ENCODE results near the gene C14orf180.

The C14orf180 gene

DNA sequence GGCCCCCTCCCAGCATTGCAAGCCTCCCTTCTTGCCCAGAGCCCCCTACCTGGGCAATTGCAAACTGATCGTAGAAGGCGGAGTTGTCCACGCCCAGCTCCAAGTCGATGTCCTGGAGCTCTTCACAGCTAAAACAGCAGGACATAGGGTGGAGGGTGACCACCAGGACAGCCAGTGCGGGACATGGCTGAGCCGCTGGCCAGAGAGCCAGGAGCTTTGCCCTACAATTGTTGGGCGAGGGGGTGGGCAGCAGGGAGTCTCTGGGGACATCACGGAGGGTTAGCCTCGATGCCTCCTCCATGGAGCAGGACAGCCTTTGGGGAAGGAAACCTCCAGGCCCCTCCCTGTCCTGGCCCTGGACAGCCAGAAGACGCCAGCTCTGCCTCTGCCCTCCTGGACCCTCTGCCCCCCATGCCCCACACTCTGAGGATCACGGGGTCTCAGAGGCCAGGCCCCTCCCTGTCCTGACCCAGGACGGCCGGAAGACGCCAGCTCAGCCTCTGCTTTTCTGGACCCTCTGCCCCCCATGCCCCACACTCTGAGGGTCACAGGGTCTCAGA lies 15.6 kb downstream of the C14orf180 start:
- DNase-seq, result no peak

DNA sequence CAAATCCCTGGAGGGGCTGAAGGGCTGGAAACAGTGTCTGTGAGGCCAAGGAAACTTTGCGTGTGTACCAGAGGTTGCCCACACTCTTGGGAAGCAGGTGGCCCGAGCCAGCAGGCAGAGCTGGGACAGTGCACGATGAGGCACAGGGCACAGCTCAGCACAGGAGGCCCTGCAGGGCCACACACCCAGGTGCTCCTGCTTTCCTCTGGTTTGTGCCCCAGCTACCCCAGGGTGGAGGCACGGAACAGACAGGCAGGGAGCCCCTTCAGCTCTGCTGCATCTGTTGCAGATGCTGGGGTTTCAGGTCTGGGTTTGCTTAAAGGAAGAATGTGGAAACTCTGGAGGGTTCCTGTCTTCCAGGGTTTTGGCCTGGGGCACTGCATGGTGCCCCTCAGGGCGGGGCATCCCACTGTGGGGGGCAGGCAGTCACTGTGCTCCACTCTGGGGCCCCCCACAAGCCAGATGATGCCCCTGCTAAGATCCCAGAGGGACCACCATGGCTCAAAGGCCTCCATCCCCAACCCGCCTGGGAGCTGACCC lies 16.4 kb downstream of the C14orf180 start:
- DNase-seq, result no peak

DNA sequence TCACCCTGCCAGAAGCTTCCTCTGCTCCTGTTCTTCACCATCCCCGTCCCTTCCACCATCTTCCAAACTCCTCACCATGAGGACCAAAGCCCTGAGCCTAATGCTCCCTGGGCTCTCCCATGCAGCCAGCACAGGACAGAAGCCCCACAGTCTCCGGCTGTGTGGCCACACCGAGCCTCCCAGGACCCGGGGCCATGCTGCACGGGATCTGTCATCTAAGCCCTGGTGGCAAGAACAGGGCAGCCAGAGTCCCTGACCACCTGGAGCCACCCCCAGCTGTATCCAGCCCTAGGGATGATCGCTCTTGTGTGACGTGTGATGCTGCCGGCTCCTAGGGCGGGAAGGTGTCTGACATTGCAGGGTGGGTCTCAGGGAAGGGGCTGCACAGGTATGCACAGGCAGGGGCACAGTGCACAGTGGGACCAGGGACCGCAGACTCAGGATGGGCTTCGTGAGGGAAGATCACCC lies 16.9 kb downstream of the C14orf180 start:
- DNase-seq, result peak; percentile 10

DNA sequence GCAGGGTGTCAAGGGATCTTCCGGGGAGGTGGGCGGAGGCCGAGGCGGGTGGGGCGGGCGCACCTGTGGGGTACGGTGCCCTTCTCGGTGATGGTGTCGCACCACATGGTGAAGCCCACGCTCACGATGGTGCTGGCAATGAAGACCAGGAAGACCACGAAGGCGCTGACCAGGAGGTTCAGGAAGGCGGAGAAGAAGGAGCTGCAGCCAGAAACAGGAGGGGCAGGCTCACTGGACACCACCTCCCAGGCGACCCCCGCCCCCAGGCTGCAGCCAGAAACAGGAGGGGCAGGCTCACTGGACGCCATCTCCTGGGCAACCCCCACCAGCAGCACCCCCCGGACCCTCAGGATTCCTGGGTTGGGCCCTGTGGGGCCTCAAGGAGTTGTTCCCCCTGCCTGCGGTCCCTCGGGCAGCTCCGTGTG lies 17.4 kb downstream of the C14orf180 start:
- no peak for DNase-seq

DNA sequence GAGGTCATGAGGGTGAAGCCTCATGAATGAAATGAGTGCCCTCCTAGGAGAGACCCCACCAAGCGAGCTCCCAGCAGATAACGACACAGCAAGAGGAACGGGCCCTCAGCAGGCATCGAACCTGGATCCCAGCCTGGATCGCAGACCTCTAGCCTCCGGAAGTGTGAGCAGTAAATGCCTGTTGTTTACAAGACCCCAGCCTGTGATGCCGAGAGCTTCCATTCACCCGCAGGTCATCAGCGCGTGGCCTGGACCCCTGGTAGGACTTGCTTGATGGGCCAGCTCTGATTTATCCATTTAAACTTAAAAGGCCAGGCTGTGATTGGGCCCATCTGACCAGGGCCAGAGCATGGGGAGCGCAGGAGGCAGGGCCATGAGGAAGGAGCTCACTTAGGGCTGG lies 18.0 kb downstream of the C14orf180 start:
- no peak for DNase-seq

DNA sequence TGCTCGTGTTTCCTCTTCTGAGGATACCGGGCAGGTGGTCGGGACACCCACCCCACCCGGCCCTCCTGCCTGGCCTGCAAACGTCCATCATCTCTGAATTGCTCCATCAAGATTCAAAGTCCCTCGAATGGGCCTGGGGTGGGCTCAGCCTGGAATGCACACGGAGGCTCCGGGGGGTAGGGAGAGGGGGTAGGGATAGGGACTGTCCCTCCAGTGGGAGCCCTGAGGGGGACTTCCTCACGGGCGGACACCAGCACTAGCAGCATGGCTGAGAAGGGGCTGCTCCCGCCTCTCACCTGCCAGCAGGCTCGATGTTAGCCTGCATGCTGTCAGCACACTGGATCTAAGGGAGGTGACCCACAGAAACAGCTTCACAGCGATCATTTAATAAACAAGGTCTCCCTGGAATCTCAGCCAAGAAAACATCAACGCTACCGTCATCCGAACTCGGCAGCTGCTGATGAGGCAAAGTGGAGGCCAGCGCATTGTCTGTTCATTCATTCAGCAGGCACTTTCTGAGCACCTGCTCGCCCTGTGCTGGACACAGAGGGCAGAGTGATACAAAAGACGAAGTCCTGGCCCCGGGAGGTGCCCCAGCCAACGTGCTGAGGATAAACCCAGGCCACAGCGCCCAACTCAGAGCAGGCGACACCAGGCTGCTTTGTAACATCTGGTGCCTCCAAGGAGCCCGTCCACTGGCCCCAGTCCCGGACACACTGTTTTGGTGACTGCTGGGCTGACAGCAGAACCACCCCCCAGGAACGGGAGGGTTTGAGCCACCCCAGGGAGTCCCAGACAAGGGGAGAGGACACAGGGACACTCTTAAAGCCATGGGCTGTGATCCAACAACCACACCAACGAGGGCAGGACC lies 18.7 kb downstream of the C14orf180 start:
- DNase-seq, result no peak

DNA sequence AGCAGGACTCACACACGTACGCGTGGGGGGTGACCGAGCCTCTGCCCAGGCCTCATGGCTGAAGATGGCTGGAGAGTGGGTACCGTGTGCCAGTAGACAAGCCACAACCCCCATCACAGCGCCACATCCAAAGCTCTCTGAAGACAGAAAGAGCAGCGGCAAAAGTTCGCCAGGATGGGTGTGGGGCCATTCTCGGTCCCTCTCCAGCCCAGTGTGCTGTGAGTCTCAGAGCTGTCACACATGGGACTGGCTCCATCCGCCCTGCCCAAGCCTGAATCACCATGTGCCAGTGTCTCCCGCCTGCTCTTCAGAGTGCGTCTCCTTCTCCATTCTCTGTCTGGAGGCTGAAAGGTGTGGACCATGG lies 19.3 kb downstream of the C14orf180 start:
- DNase-seq, result no peak

DNA sequence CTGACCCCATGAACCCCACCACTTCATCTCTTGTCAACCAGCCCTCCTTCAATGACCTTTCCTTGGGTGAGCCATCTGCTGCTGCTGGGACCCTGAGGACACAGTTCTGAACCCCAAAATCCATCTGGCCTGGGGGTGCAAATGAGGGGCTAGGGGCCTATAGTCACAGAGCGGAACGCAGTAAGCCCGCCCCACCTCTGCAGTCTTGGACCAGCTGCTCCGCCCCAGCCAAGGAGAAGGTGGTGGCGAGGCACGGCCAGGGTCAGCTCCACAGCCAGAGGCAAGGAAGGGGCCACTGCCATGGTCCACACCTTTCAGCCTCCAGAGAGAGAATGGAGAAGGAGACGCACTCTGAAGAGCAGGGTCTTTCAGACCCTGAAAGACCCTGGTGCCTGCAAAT lies 19.9 kb downstream of the C14orf180 start:
- no peak for DNase-seq

DNA sequence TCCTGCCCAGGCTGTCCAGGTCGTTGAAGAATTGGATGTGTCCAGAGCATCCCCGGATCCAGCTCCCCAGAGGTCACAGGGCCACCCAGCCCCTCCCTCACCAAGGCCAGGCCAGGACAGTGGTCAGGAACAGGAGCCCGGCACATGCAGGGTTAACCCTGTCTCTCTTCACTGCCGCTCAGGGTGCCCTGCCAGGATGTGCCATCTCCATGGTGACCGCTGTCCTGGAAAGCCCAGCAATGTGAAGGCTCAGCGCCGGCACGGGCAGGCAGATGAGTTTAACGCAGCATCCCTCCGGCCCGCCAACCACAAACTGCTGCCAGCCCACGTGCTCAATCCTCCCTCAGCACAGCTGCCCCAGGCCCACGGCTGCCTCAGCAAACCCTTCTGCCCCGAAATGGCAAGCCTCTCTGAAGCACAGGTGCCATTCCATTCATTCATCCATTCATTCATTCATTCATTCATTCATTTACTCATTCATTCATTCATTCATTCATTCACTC lies 20.6 kb downstream of the C14orf180 start:
- peak; percentile 70 for DNase-seq

DNA sequence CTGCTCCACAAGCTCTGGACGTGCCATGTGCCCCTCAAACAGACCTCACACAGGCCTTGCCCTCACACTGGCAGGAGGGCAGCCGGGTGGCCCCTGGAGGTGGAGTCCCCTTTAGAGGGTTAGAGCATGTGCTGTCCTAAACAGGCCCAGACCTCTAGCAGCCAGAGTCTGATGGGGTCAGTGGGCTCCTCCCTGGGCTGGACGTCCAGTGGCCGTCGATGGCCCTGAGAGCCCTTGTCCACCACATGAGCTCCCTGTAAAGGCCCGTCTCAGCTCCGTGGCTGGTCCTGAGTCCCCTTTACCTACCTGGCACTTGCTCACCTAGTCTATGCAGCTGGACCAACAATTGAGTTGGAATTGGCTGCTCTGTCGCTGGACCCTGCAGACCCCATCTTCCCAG lies 21.2 kb downstream of the C14orf180 start:
- DNase-seq, result no peak

DNA sequence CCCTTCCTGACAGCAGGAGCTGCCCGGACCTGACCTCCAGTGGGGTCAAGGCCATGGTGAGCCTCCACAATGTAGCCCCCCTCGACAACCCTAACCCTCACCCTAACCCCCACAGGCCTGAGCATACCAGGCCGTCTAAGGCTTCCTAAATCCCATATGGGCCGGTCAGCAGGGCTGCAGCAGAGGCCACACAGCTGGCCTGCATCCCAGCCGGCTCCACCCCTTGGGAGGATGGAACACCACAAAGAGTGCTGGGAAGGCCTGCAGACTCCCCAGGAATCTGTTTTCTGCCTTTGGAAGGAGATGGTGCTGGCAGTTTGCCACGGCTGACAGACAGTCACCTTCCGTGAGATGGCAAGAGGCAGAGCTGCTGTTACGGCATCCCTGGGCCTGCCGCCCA lies 22.2 kb downstream of the C14orf180 start:
- no peak for DNase-seq

DNA sequence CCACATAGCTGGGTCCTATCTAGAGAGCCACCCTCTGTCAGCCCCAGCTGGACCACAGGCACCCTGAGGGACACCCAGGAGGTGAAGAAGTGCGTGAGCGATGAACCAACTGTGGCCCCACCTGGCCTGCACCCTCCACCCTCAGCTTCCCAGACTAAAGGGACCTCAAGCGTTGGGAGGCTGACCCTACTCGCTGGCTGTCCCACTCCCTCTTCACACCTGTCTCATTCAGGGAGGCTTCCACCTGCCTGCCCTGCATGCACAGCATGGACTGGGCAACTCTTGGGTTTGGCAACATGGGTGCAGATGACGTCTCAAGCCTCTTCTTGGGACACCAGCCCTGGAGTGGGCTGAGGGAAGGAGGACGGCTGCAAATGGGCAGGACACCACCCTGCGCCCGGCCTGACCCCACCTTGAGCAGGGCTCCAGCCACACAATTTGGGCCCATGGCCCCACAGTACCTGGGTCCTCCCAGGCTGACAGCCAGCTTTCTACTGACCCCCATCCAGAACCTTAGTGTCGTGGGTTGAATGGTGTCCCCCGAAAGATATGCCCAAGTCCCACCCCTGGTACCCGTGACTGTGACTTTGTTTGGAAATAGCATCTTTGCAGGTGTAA lies 22.9 kb downstream of the C14orf180 start:
- DNase-seq, result no peak

DNA sequence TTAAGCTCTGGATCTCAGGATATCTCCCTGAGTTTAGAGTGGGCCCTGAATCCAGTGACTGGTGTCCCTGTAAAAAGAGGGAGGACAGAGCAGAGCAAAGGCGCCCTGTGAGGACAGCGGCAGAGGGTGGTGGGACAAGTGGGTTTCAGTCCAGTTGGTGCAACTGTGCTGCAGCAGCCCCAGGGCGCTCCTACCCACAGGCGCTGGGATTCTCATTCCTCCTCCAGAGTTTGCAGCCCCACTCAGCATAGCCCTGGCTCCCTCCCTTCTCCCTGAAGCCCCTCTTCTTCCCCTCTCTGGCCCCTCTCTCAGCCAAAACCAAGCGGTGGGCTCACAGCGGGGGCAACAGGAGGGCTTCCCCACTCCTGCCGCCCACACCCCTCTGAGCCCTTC lies 23.4 kb downstream of the C14orf180 start:
- DNase-seq, result no peak

DNA sequence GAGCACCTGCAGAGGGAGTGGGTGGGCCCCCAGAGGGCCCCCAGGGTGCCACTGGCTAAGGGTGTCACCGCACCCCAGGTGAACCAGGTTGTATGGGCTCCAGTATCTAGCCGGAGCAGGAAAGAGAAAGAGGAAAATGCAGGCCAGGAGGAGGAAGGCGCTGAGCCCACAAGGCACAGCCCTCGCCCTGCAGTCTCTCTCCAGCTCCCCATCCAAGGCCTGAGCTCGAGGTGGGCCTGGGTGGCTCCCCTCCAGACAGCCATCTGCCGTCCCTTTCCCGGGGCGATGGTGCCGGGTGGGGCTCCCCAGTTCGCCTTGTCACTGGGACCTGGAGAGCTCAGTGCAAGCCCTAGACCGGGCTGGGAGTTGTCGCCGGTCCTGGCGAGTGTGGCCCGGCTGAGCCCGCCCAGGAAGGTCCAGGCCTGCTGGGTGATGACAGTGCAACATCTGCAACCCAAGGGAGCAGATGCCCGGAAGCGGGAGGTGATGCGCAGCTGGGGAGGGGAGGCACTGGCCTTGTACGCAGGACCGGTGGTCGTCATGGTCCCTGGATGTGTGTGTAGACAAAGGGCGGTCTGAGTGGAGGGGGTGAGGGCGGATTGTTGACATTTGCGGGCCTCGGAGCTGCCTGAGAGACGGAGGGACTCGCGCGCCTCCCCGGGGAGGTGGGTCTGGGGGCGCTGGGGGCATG lies 24.3 kb downstream of the C14orf180 start:
- no peak for DNase-seq

DNA sequence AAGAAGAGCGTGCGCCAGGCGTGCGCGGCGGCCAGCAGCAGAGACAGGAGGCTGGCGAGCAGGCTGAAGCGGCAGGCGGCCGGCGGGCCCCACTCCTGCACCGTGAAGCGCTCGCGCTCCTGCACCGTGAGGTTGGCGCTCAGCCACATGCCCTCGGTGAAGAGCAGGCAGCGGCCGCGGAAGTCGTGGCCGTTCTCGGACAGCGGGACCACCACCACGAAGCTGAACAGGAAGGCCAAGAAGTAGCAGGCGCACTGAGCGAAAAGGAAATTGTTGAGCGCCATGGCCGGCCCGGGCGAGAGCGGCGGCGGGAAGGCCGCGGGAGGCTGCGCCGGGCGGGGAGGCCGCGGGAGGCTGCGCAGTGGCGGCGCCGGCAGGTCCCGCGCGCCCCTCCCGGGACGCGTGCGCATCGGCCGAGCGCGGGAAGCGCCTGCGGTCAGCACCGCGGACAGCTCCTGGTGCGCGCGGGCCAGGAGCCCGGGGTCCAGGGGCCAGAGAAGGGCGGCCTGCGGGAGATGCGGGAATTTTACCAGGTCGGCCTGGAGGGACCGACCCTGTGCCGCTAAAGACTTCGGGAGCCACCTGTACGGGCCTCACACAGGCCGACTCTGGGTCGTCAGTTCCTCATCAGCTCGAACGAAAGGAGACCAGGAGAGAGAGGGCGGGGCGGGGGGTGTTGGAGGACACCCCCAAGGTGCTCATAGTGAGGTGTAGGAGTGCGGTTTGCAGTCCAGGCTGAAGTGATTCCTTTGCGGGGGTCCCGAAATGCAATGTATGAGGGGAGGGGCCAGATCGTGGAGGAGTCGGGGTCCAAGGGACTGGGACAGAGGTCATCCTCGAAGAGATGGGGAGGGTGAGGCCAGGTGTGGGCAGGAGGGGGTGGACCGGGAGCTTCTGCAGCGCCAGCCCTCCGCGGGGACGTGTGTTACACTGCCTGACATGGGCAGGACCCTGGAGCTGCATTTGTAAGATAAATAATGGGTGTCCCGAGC lies 25.2 kb downstream of the C14orf180 start, which contains the start of gene TMEM179:
TSS of gene TMEM179 (minus strand) at position 315 of the 992 bp plus-strand sequence. CDS start at position 284, 31 bp downstream.
- peak; percentile 59 for DNase-seq

DNA sequence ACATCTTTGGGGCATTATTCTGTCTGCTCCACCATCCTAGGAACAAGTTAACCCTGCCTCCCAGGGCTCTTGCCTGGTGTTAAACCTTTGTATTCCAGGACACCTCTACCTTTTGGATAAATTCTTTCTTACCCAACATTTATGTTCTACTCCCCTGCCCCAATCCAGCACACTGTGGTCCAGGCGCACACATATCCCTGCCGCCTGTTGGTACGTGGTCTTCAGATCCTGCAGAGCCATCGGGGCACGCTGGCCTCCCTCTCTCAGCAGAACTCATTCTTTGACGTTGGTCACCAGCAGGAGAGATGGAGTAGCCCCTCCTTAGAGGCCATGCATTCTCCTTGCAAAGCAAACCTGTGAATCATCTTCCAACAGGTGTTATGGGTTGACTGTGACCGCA lies 30.1 kb downstream of the C14orf180 start:
- no peak for DNase-seq

DNA sequence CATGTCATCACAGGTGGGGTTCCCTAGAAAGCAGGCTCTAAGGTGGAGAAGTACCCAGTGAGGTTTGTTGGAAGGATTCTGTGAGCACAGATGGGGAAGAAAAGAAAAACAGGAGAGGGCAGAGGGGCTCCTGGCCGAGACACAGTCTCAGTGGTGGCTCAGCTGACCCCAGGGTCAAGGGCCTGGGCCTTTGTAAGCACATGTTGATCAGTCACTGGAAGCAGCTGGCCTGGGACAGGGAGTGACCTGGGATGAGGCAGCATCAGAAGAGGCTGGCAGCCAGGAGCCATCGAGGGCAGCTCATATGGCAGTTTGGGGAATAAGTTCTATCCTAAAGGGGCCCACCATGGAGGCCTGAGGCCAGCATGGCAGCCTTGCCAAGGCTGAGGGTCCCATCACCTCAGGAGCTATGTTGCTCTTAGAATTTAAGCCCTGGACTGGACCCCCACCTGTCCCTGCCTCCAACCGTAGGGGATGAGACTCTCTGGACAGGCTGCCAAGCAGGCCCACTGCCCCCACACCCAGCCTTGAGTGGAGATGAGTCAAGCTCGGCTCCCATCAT lies 31.3 kb downstream of the C14orf180 start:
- DNase-seq, result no peak

DNA sequence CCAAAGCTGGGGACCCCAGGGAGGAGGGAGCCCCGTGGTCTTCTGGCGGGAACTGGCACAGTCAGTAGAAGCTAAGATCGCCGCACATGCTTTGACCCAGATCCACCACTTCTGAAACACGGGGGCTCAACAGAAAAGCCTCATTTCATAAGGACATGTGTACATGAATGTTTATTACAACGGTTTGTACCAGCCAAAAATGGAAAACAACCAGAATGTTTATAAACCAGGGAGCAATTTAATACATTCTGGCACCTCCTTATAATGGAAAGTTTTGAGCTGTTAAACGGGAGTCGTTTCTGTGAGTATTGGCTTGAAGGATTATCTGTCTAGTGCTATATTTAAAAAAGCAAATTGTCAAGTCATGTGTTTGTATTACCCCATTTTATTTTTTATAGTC lies 32.3 kb downstream of the C14orf180 start:
- DNase-seq, result no peak

DNA sequence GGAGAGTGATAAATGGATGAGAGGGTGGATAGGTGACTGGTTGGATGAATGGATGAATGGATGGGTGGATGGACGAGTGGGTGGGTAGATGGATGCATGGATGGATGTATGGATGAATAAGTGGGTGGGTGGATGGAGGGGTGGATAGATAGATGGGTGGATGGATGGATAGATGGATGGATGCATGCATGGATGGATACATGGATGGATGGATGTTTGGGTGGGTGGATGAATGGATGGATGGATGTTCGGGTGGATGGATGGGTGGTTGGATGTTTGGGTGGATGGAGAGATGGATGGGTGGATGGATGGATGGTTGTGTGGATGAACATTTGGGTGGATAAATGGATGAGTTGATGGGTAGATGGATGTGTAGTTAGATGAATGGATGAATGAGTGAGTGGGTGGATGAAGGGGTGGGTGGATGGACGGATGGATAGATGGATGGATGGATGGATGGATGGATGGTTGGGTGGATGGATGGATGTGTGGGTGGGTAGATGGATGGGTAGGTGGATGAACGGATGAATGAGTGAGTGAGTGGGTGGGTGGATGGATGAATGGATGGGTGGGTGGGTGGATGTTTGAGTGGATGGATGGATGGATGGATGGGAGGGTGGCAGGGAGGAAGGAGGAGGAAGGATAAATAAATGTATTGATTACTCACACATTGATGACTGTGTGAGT lies 34.7 kb downstream of the C14orf180 start:
- DNase-seq, result no peak

DNA sequence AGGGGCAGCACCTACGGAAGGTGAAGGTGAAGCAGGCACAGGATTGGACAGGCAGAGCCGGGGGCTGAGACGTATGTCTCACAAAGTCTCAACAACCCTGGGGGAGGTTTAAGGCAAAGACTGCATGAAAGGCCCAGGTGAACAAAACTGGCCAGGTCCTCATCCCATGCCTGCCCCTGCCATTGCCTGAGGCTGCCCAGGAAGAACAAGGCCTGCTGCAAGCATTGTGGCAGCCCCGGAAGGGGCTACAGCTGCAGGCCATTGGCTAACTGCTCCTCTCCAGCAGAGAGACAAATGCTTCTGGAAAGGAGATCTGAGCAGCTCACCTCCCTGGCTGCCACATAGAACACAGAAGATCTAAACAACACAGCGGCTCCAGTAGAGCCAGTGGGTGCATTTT lies 45.4 kb downstream of the C14orf180 start:
- DNase-seq, result no peak

DNA sequence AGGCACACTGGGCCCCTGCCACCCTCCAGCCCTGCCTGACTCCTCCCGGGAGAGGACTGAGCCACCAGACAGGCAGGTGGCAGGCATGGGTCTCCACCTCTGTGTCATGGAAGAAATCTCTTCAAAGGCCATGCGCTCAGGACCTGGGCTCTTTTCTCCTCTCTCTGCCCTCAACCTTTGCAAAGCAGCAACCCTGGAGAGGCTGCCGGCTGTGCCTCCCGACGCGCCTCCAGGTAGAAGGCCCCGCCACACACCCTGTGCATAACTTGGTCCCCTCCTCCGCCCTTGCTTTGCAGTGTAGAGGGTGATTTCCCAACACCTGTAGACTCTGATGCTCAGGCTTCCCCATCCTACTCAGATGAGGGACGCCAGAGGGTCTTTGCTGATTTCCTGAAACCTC lies 53.2 kb downstream of the C14orf180 start:
- no peak for DNase-seq
